Activated CD4-positive, CD25-positive, alpha-beta regulatory T cell treated with anti-CD3 and anti-CD28 coated beads, Interleukin-2, amount 50 U/mL, for 72 hours (primary cell): ENCODE results near the gene GPR37.

Experiments
- DNase-seq: peaks from one replicate; pipeline ENCODE4 v3.0.0; 2021

The GPR37 gene

DNA sequence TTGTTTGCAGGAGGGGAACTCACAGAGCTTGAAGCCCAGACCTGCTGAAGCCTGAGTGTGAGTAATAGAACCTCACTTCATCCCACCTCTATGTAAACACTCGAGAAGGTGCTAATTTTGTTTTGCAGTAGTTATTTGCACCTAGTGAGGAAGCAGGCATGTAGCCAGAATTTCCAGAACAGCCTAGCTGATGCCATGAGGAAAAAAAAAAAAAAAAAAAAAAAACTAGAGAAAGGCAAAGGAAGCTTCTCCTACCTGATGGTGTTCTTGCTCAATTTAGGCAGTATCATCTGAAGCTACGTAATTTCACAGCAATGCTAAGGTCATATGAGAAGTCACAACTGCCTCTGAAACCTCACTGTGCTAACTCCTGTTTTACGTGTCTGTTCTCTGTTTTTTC, 13.6 kb upstream of the GPR37 start:
- DNase-seq = no peak

DNA sequence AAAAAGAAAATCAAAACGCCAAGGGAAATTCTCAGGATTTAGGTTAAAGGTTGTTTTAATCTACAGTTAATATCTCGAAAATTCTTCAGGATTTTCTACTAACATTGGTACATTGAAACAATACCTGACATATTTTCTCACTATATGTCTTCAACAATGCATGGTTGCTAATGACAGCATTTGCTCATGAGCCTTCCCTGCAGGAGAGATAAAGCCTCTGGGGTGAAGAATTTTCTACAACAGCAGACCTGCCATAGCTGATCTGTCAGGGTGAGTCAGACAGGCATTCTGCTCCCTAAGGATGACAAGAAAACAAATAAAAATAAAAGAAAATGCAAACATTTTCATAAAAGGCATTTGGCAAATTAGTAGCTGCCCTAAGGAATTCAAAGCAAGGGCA, 11.7 kb upstream of the GPR37 start:
- DNase-seq = no peak

DNA sequence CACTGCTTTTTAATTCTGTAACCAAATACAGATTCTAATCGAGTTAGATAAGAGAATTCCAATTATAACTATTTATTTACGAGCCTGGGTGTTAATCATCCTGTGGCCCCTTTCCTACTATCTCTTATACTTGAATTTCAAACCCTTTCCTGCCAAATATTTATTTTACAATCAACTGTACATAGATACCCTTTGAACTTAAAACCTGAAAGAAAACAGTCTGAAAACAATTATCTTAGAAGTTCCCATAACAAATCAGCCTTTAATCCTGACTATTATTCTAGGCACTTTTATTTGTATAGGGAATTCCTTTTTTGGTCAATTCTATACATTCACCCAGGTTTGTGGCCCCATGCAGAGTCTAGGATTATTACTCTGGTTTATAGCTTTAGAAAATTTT, 10.6 kb upstream of the GPR37 start:
- no peak for DNase-seq

DNA sequence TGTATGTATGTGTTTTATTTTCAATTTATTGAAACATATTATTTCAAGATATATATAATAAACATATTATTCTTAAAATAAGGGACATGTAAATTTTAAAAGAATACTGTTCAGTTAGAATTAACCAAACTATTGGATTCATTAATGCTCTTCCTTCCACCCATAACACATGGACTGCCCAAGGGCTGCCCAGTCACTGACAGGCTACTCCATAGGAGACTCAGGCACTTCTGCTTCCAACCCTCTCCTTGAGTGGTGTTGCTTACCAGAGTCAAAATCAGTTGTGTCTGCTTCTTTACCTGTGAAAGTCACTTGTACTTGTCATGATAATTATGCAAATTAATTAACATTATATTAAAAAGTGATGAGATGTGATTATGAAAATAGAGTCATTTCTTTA, 9.8 kb upstream of the GPR37 start:
- DNase-seq = no peak

DNA sequence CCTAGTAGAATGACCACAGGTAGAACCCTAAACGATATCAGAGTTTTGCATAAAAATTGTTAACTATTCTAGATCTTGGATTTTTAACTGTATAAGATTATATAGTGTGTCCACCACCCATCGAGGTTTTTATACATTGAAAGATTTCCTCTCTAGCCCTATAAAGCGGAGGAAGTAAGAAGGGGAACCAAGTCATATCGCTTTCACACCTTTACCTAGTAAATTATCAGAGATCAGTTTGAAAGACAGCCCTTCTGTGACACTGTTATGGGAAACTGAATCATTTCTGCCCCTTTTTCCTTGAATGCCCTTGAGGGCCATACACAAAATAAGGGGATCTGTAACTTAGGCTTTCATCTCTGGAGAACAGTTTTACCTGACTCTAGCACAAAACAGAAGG, 8.3 kb upstream of the GPR37 start:
- no peak for DNase-seq

DNA sequence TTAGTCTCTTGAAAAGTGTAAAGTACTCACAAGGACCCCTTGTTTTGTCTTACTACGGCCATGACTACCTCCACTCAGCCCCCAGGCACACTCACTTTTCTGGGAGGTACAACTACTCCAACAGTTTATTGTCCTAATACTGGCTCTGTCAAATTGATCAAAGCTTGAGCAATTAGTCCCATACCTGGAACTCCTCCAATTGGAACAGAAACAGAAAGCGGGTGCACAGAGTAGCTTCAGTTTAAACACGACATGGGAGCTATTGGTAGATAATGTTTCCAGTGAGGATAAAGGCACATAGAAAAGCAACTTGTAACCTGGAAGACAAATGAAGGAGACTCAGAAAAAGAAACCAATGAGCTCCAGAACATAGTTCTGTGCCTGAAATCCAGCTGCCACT, 7.7 kb upstream of the GPR37 start:
- DNase-seq = no peak

DNA sequence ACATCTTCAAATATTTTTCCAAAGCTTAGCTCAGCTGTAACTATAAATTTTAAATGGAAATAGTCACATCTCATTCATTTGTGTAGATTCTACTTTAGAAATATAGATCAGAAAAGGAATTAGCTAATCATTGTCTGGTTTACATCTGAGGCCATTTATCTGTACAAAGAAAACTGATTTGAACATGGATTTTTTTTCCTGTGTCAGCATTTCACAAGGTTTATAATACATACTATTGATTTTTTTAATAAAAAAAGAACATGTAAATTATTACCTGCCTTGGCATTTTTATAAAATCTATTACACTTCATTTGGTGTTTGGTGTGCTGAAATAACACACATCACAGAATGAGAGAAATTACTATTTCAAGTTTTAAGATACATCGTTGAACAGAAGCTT, 3.5 kb upstream of the GPR37 start:
- DNase-seq = no peak

DNA sequence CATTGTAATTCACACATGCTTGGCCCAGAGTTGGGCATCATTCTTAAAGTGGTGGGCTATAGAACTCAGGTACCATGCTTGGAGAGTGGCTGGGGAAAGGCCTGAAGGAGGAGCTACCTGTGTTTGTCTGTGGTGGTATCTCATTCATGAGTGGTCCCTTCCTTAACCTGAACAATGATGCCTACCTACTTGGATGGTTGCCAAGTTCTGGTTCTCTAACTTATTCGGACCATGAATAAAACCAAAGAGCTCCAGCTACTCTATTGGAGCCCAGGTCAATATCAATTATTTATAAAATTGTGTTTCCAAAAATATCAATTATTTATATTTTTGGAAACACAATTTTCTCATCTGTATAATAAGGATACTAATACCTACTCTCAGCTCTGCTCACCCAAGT, 2.9 kb upstream of the GPR37 start:
- no peak for DNase-seq

DNA sequence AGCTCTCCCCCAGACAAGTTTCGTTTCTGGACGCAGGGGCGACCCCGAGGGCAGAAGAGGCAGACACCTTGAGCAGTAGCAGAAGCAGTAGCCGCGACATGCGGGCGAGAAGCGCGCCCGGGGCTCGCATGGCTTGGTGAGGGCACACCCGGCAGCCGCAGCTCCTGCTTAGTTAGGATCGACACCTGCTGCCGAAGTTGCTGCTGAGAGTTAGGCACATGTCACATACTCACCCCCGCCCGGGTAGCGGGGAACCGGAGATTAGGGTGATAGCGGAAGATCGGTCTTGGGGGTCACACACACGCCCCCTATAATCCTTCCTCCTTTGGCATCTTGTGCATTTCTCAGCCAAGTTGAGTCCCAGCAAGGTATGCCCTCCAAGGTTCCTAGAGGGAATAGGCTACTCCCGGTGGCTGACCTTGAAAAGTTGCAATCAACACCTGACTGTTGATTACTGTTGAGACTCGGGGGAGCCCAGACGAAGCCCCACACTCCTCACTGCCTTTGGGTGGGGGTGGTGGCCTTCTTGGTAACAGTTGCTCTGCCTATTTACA, 668 bp downstream of the GPR37 start:
- DNase-seq = peak; percentile 28

DNA sequence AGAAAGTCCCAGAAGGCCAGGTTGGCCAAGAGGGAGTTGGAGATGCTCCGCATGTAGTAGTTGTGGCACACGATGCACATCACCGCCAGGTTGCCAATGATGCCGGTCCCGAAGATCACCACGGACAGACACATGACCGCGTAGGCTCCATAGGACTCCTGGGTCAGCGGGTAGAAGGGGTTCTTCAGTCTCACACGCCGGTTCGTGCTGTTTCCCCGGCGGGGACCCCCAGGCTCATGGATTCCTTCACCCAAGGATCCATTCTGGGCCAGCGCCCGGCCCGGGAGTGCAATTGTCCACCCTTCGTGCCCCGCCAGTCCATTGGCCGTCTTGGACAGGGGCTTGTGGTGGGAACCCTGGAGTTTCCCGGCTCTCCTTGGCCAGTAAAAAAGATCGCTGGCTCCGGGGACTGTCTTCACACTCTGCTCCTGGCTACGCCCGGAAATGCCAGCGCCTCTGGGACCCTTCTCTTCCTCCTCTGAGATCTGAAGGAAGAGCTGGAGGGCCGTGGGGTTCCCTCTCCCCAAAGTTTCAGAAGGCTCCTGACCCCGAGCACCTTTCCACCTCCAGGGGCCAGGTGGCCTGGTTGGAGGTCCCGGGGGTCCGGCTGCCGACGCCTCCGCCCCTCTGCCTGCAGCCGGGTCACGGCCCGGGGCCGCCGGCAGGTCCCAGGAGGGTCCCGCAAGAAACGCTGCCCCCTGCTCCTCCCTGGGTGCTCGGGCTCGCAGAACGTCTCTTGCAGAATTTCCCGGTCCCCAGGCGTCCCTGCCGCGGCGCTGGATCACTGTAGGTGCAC, 1.3 kb downstream of the GPR37 start:
- no peak for DNase-seq

DNA sequence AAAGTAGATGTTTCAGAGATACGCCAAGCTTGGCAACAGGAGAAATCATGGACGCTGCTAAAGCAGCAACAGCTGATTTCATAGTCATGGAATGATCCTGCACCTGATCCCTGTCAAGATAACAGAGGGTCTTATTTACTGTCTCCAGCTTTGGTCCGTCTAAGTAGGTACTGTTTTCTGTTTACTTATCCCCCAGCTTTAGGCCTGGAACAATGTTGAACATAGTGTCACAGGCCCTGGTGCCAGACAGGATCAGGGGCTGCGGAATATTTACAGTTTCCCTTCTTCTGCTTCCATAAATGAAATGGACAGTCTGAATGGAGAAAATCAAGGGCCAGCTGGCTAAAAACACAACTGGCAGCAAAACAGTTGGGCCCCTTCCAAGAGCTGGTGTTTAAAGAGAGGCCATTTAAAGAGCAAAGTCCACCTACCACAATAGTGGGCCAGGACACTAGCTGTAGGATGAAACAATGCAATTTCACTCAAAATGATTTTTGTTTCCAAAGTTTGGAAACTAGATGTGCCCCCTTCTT, 2.9 kb downstream of the GPR37 start:
- DNase-seq = no peak

DNA sequence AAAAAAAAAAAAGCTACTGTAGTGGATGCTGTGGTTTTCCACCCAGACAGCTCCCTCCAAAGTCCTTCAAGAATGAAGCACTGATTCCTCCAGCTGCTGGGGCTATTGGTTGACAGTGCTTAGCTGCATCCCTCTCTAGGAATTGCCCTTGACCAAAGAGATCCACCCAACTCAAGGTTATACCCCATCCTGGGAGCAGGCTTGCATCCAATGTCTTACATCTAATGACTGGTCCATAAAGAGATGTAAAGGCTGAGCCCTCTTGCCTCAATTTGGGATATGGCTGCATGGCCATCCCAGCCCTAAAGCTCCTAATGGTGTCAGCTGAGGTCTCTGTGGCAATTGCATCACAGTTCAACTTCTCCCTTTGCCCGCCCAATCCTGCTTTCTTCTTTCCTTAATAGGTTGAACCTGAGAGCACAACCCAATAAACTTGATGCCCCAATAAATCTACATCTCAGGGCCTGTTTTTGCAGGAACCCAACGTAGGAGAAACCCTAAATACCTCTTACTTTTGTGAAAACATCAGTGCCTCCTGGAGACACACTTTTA, 4.4 kb downstream of the GPR37 start:
- DNase-seq = no peak

DNA sequence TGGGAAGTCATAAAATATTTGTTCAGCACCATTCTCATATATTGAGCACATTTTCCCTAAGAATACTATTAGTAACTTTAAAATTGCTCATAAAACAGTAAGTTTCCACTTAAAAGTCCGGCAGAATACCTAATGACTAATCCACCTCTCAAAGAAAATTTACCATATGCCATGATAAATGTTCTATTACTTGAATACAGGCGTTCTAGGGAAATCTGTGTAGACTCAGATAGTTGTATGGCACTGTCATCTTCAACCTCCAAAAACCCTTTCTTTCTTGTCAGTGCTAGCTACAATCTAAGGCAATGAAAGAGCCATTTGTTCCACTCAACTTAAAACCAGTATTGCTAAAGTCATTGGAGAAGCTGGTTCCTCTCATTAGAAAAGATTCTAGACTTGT, 7.3 kb downstream of the GPR37 start:
- no peak for DNase-seq

DNA sequence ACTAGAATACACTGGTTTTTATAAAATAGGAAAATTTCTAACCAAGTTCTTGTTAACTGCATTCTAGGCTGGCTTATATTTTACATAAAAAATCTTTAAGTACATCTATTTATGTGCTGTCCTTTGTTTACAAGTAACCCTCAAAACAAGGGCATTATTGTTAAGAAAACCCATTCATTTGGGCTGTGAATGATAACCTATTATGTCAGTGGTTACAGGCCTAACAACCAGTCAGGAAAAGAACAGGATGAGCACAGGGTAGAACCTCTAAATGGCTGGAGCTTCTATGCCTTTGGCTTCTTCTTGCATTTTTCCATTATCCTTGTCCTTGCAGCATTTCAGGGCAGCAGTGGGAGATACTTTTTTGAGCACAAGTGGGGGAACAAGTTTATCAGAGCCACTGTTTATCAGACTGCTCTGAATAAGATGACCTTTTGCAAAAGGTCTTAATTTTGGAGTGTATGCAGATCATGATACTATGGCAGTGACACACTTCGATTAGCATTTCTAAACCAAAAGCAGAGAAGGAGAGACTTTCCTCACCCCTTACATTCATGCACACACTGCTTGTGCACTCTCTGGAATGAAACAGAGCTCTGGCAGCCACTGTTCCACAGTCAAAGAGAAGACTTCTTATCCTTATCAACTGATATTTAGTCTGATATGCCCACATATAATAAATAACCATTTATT, 10.9 kb downstream of the GPR37 start:
- no peak for DNase-seq

DNA sequence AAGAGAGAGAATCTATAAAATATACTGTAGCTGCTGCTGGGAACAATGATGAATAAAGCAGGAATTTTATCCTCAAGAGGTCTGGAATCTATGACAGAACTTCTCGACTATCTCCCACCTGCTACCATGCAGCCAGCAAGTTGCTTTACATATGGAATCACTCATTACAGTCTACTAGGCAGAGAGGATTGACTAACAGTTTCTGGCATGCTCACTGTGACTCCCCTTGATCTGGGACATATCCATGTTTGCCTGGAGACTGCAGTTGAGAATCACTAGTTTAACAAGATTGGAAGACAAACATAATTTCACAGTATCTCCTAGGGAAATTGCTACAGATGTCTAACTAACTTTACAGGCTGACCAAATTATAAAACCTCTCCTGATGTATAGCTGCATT, 13.3 kb downstream of the GPR37 start:
- DNase-seq = no peak

DNA sequence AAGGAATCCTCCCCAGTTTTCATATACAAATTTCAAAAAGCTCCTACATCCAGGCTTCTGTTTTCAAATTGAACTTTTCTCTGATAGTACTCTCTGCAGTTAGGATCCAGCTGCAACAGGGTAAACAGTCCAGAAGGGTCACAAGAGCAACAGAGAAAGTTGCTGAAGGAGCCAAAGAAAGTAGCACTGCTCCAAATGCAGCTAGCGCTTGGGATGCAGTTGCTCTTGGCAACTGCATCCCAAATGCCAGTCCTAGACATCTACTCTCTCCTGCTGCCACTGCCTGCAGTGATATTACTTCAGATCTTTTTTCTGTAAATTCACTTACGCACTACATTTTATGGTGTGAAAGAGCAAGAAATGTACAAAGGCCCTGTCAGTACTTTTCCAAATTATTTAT, 14.6 kb downstream of the GPR37 start:
- DNase-seq = no peak

DNA sequence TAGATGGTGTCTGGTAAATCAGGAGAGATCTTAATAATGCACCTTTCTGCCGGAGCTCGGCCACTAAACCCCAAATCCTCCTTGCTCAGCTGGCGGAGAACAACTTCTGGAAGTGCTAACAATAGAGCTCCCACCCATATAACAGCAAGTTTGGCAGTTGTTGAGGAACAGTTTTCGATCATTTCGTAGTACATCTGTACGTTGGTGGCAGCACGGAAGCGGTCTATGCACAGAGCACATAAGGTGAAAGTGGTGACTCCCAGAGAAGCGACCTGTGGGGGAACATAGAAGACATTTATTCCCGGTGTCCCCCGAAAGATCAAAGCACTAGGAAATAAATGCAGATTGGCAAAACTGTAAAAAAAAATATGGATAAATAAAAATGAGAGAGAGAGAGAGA, 18.5 kb downstream of the GPR37 start:
- no peak for DNase-seq

DNA sequence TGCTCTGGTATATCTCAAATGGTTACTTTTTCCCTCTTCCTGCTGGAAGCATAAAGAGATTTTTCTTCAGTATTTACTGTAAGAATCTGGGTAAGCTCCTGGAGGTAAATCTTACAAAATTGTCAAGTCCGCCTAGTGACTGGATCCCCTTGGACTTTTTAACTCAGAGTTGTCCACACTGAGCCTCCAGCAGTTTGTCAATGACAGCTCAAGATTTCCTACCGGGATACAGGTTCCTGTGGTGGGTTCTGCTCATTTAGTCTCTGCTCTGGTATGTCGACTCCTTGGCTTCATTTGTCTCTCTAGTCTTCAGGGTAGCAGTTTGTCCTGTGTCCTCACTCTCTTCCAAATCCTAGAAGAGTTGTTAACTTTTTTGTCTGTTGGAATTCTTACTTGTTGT, 27.0 kb downstream of the GPR37 start:
- no peak for DNase-seq

DNA sequence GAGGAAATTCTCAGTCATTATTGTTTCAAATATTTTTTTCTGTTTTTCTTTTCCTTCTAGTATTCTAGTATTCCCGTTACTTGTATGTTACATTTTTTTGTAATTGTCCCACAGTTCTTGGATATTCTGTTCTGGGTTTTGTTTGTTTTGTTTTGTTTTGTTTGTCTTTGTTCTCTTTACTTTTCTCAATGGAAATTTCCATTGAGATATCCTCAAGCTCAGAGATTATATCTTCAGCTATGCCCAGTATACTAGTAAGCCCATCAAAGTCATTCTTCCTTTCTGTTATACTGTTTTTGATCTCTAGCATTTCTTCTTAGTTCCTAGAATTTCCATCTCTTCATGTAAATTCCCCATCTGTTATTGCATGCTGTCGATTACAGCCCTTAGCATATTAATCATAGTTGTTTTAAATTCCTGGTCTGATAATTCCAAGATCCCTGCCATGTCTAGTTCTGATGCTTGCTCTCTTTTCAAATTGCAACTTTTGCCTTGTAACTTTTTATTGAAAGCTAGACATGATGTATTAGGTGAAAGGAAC, 27.8 kb downstream of the GPR37 start:
- DNase-seq = no peak

DNA sequence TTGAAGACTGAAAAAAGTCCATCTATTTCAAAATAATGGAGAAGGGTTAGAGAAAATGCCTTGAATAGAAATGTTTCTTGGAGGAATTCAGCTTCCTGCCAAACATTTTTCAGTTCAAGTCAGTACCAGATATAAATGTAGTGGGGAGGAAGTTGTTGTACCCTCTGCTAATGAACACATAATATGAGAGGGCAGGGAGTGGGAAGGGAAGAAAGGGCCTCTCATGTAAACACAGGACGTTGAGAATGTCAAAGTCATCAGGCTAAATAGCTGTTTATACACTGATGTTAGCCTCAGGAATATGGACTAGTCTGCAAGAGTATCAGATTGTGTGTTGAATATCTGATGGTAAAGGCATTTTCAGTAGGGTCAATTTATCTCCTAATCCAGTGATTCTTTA, 37.0 kb downstream of the GPR37 start:
- no peak for DNase-seq

DNA sequence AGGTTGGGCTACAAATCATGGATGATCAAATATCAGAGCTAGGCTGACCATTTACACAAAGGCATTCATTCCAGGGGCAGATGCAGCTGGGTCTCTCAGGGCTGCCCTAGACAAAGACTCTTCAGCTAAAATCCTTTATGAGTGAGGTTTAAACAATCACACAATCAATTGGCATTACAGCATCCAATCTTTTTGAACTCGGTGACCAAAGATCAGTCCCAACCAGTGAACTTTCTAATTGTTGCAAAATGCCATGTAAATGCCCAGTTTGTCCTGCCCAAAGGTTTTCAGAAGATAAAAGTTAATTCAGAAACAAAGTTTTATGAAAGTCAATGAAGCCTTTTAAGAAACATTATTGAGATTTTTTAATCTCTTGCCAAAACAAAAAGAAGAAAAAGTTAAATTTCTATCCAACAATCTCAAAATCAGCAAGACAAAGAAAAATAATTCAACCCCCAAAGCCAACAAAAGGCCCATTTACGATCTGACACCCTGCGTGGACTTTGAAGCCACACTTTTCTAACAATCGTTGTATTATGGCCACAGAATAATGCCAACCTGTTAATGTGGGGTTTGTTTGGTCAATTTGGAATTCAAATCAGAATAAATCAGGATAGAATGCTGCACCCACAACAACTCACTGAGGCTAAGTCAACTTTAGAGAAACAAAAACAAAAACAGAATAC, 40.9 kb downstream of the GPR37 start:
- DNase-seq = no peak

DNA sequence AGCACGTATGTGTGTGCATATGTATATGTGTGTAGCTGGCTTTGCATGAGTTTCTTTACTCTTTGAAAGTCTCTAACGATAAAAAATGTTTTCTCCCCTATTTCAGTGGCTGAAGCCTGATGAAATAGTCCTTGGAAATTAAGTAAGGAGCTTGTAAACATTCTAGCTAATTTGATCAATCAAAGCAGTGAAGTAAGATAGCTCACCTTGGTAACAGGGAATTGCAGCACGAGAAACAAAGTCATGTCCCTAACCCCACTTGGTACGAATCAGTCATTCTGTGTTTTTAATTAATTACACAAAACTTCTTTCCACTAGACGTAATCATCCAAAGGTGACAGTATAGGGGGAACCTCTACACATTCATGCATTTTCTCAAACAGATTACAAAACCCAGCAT, 41.5 kb downstream of the GPR37 start:
- DNase-seq = no peak

DNA sequence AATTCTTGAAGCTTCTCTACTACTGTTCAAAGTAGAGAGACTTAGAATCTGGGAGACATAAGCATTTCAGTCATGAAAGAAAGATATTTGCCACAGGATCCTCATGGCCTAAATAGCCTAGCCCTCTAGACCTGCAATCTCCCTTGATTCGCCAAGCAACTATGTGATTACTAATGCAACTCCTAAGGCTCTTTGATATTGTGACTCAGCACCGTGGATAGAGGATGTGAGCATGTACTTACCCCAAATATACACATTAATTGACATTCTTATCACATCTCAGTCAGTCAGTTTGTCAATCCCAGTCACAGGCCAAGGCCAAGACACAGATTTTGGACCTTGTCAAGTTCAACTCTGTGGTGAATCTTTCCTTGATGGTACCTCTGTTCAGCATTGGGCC, 42.6 kb downstream of the GPR37 start:
- DNase-seq = no peak
